Iris pigment epithelial cell (primary cell): ENCODE data around the gene FGF5.
"Not testable (repeated sequence)": the region's sequence is repeated elsewhere in the genome, so short reads cannot be mapped to it uniquely, and the experiment has no call there.

Experiments
- DNase-seq: peaks from one replicate; pipeline ENCODE4 v3.0.0-alpha.2; 2011; ENCODE audit warnings: low read depth

FGF5 gene

DNA sequence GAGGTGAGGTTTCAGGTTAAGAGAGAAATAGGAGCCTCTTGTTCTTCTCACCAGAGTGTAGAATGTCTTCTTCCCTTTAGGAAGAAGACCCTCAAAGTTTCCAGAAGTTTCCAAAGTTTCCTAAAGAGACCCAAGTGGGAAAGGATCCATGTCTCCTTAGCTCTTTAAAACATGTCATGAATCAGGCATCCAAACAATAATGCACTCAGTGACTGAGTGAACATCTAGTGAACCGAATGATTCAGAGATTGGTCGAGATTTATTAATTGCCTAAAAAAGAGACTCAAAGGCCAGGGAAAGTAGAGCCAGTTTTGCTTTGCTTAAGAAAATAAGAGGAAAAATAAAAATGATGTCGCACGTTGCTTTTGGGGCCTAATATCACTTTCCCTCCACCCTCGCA is 29.4 kb downstream of the FGF5 start:
- no peak for DNase-seq

DNA sequence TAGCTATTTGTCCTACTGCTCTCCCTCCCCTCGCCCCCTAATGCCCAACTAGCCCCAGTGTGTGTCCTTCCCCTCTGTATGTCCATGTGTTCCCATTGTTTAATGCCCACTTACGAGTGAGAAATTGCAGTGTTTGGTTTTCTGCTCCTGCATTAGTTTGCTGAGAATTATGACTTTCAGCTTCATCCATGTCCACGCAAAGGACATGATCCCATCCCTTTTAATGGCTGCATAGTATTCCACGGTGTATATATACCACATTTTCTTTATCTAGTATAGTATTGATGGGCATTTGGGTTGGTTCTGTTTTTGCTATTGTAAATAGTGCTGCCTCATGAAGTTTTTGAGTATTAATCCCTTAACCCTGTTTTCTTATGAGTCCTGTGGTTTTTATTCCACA is 35.4 kb downstream of the FGF5 start:
- DNase-seq, result no peak

DNA sequence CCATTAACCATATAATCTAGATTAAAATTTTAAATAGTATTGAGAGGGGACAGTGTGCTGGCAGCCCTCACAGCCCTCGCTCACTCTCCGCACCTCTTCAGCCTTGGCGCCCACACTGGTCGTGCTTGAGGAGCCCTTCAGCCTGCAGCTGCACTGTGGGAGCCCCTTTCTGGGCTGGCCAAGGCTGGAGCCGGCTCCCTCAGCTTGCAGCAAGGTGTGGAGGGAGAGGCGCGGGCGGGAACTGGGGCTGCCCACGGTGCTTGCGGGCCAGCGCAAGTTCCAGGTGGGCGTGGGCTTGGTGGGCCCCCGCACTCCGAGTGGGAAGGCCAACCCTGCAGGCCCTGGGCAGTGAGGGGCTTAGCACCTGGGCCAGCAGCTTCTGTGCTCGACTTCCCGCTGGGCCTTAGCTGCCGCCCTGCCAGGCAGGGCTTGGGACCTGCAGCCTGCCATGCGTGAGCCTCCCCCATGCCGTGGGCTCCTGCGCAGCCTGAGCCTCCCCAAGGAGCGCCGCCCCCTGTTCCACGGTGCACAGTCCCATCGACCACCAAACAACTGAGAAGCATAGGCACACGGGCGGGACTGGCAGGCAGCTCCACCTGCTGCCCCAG is 36.3 kb downstream of the FGF5 start:
- no peak for DNase-seq

DNA sequence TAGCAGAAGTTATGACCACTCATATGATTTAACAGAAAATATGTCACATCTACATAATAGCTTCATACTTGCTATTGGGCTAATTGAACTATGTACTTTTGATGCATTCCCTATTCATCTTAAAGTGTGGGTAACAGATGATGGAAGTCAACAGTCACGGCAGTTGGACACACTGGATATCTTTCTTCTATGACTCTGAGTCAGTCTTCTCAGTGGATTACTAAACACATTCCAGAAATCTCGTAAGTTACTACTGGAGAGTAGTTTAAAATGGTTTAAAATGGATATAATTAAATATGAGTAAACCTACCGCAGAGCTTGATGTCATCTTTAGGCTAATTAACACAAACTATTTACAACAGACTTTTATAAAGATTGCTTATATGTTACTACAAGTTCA is 39.0 kb downstream of the FGF5 start:
- DNase-seq, result peak; percentile 77

DNA sequence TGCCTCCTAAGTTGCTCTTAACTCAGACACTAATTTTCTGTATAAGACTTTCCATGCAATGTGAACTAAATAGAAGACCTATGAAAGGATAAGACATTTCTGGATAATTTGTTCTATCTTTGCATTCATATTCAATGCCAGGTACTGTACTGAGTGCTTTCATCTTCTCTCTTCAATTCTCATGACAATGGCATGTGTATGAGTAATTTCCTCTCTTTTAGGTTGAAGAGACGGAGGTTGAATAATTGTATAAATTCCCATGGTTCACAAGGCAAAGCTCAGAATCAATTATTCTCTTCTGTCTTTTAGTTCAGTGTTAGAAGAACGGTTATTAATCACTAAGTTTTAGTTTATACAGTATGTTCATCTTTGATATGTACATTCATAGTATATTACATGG is 39.8 kb downstream of the FGF5 start:
- peak; percentile 59 for DNase-seq

DNA sequence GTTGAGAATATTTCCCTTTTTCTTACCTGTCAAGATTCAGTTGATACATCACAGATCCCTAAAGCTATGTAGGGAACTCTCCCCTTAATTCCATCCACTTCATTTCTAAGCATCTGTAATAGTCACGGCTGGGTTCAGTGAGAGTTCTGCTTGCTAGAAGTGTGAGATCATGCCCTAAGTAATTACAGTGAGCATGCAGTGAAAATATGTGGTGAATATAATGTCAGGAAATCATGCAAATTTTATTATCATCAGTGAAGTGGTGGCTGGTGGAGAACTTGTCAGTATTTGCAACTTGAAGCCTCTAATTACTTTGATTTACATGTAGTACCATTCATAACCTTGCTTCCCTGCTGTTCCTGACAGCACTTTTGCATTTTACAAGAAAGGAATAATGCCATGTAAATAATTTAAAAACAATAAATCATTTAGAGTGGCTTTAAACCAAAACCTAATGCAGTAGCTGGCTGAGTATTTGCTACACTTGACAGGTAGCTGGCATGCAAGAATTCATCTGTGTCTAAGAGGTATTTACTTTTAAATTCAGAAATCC is 40.8 kb downstream of the FGF5 start:
- DNase-seq, result peak; percentile 64

DNA sequence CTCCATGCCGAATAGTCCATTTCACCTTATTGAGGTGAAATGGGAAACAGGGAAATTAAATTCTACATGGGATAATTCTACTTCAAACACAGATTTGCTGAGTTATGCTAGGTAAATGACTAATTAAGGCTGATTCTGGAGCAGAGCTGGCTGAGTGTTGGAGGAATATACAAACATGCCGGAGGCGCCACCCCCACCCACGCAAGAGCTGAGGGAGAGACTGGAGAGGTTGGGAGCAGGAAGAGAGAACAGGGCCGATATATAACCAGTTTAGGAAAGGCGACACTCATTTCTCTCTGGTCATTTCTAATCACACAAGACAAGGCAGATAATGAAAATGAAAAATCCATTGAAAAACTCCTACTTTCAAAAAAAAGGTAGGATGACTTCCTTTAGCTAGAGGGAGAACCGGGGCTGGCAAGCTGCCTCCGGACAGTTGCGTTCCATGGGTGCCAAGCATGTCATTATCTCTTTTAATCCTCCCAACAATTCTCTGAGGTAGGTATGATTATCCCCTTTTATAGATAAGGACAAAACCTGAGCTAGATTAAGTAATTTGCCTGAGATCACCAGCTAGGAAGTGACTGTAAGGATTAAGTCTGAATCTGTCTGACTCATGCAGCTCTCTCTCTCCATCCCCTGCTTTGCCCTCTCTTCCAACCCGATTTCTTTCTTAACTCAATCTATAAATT is 41.5 kb downstream of the FGF5 start:
- DNase-seq, result peak; percentile 83

DNA sequence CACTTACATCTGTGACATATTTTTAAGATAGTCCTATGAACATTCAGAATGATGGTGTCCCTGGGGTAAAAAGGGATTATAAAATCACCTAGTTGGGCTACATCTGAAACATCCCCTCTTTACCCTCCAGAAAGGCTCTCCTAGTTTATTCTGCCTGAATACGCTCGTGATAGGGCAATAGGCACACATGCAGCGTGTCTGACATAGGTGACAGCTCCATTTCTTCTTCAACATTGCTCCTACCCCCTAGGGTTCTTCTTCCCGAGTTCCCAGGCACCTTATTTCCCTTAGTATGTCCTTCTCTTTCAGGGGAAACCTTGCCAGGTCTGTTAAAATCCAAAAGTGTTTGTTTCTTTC is 42.0 kb downstream of the FGF5 start:
- DNase-seq, result no peak

DNA sequence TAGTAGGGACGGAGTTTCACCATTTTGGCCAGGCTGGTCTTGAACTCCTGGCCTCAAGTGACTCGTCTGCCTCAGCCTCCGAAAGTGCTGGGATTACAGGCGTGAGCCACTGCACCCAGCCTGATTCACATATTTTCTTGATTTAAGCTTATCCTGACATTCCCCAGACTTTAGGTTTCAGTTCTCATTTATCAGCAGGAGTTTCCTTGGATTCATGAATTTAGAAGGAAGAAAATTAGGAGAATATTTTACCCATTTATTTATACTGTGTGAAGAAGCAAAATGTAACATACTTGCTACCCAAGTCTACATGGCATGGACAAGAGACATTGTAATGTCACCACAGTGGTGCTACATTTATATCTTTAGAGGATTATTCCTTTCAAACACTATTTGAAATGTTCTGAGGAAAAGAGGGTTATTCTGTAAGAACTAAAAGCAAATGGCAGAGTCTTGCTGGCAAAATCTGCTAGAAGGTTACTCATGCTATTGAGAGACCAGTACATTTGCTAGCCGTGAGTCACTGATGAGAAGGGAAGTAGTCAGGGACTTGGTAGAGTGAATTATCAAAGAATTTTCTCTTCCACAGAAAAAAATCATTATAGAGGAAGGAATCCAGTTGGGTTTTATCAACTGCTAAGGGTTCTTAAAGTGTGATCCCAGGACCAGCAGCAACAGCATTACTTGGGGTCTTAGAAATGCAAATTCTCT is 43.0 kb downstream of the FGF5 start:
- peak; percentile 96 for DNase-seq

DNA sequence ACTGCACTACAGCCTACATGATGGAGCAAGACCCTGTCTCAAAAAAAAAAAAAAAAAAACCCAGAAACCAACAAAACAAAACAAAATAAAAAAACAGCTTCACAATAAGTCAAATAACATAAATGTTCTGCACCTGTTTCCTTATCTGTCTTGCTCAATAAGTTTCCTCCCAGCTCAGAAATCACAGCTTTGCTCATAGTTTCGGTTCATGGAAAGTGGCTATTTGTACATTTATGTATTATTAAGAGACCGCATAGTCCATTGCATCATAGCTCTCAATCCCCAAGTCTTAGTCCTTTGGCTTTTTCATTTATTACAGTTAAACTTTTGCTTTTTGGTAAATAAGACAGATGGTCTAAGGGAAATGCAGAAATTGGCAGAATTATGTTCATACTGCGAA is 44.7 kb downstream of the FGF5 start:
- DNase-seq, result peak; percentile 69

DNA sequence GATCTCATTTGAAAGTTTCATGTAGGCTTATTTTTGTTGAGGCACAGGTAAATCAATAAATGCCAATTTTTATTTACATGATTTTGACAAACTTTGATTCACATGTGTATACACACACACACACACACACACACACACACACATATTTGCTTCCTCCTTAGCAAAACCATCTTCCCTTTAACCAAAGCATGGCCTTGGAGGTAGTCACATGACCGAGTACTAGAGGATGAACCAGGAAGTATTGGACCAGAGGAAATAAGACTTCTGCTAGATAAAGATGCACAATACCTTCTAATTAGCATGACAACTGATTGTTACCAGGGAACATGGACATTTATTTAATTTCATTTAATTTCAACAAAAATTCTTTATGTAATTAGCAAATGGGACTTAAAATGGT is 45.7 kb downstream of the FGF5 start:
- no peak for DNase-seq

DNA sequence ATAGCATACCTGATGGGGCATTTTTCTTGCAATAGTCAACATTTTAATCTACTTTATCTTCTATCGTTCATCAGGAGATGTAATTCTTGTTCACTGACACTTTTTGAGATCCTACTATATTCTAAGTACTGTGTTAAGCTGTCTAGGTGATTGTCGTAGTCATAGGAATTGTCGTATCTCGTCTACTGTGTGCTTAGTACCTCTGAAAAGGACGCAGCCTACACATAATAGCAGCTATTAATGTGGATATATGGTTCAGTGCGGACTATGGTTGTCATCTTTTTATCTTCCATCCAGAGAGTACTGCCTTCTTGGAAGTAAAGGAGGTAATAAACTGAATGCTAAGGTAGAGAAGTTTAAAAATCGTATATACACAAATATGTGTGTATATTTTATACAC is 47.2 kb downstream of the FGF5 start:
- no peak for DNase-seq

DNA sequence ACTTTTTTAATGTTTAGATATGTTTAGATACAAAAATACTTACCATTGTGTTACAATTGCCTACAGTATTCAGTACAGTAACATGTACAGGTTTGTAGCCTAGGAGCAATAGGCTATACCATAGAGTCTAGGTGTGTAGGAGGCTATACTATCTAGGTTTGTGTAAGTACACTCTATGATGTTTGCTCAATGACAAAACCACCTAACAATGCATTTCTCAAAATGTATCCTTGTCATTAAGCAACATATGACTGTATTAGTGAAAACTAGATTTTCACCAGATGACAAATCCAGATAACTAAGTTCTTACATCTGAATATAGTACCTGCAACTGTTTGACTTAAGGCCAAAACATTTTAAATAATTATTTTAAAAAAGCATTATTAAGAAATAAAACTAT is 49.4 kb downstream of the FGF5 start:
- not testable (repeated sequence) for DNase-seq

DNA sequence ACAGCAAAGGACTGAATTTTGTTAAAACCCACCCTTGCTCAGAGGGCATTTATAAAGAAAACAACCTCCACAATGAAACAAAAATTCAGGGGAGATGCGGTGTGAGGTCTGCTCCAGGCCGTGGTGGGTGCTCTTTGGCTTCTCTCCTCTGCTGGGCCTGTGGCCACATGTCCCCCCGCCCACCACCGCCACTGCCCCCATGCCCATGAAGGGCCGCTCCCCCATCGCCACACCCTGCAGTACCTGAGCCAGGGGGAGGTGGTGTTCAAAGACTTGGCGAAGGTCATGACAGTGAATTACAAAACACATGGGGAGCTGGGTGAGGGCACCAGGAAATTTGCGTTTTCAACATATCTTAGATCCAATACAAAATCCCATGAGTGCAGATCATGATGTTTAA is 54.9 kb downstream of the FGF5 start:
- no peak for DNase-seq

DNA sequence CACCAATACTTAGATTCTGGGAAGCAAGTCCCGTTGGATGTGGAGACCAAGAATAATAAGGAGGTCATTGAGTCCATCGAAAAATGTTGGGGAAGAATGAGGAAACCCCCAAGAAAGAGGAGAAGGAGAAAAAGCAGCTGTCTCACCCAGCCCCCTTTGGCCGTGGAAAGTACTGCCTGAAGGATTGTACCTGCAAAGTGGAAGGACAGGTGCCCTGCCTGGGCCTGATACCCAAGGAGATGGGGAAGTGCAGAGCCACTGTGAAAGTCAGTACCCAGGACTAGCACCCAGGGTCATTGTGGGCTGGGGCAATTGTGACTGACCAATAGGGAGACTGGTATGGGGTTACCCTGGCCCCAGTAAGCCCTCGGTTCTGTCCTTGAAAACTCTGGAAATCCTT is 55.3 kb downstream of the FGF5 start:
- no peak for DNase-seq

DNA sequence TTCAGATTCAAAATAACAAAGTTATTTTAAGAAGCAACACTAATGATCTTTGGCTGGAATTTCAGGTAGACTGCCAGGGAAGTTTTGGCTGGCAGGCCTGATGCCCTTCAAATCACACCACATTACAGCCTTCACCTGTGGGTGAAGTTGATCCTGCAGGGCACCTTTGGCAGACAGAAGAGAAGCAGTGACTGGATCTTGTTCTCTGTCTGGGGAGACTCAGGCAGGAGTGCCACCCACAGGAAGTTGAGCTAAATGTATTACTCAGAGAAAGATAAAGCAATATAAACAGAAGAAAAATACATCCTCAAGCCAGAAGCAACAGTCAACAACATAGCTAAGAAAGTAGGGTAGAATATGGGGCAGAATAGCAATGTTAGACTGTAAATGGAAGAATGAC is 56.3 kb downstream of the FGF5 start:
- DNase-seq, result peak; percentile 70

DNA sequence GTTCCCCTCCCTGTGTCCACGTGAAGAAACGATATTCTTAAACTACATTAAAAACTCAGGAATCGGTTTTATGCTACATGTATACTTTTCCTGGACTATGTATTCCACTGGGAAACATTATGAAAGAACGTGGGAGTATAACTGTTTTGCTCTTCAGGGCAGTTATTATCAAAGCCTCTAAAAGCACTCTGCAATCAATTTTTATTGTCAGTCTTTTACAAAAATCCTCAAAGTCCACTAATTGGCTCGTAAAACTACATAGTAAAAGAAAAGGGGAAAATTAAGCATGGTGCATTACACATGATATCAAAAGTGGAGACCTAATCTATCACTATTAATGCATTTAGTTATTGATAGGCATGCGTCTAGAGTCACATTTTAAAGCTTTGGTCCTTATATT is 57.7 kb downstream of the FGF5 start:
- no peak for DNase-seq

DNA sequence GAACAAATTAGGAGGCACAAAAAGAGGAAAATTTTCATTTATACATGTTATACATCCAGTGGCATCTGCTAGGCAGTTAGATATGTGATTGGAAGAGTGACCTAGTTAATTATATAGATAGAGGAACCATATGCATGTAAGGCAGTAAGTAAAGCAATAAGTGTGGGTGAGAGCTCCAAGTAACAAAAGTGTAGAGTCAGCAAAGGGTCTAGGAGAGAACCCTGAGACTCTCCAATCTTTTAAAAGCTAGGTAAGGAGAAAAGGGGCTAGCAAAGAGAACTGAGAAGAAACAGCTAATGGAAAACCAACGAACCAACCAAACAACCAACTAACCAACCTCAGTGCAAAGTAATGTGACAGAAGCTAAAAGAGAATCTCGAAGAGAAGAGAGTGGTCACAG is 65.2 kb downstream of the FGF5 start:
- DNase-seq, result no peak

DNA sequence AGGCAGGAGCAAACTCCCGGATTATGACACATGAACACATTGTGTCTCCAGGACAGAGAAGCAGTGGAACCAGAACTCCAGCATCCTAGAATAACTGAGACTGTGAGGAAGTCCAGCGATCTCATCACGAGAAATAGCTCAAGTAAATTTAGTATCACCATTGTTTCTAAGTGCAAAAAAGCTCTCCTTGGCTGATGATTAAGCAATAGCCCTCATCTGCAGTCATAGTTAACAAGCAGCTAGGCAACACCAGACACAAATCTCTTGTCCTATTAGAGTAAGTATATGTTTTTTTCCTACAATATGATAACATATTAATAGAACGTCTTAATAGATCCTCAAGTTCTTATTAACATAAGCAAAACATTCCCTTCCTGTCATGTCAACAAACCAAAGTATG is 66.7 kb downstream of the FGF5 start:
- DNase-seq, result peak; percentile 31

DNA sequence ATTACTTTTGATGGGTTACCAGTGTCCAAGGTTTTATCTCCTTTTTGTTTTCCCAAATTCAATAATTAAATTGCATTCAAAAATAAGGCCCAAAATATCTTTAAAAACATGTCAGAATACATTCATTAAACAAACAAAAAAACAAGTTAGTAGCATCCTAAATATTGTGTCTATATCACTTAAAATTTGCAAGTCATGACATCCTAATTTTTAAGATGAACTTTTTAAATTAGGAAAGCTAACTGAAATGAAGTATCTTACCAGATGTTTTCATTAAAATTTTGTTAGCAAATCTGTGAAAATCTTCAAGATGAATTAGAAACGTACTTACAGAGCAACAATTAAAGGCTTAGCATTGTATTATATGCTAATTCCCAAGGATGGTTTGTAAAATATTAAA is 68.1 kb downstream of the FGF5 start:
- DNase-seq, result no peak

DNA sequence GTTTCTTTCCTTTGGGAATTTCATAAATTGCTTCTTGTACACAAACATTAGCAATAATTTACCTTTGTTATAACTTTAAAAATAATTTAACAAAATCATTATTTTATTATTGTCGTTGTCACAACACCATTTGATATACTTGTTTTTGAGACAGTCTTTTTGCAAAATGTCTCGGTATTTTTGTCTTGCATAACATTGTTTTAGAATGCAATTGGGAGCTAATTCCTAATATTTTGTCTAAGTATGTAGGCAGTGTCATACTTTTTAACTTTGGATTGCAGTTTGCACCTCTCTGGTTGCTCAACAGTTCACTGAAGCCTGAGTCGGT is 68.7 kb downstream of the FGF5 start:
- DNase-seq, result no peak

DNA sequence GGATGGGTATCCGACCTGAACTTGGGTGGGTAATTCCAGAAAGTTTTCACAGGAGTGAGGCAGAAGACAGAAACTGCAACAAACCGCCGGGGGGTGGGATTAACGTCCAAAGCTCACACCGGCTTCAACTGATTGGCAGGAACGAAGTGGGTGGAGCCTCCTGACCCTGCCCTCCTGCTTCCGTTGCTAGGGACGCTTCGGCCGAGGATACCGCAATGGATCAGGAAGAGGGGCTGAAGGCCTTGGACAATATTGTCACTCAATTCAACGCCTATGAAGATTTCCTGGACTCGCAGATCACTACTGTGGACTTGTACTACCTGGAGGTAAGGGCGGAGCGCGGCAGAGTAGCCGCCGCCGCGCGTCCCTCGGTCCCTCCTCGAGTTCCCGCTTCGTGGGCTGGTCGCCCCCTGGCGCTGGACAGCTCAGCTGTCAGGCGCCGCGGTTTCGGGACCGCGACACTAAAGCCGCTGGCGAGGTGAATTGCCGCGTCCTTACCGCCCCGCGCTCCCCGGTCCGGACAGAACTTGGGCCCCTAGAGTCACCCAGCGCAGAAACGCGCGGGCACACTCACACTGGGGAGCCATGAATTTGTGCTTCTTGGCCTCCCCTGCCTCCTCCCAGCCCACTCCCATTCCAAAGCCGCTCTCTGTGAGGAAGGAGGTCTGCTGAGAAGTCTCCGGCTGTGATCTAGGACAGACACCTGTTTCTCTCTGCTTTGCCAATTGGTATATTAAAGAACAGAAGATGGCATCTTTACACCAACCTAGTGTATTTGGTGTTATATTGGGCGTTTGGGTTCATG is 69.3 kb downstream of the FGF5 start, which contains the start of gene CFAP299:
Gene CFAP299, plus strand, starts transcription at position 177 of the 805 bp plus-strand sequence.
- peak; percentile 87 for DNase-seq

DNA sequence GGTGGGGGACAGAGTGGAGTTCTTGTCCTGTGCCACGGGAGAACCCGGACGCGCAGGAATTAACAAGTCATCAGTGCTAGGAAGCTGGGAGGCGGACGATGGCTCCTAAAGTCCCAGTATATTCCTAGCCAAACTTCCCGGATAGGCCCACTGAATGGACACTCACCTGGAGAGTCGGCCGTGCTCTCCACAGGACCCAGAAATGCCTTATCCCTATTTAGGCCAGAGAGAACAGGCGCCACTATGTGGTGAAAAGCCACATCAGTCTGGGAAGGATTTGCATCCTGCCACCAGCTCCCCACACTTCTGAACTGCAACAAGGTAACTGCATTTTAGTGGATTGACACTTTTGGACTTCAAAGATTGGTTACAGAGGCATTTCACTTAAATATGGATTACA is 70.1 kb downstream of the FGF5 start:
- peak; percentile 23 for DNase-seq
